HG02571 (cell line): ENCODE results near the gene CRYL1.

ENCODE experiments used
- ATAC-seq: cut with Tn5 transposase; IDR thresholded peaks from one replicate; pipeline ENCODE4 v1.9.1; 2021; ENCODE audit warnings: mild to moderate bottlenecking, moderate library complexity; ENCODE audit not compliant: unreplicated experiment

The CRYL1 gene

DNA sequence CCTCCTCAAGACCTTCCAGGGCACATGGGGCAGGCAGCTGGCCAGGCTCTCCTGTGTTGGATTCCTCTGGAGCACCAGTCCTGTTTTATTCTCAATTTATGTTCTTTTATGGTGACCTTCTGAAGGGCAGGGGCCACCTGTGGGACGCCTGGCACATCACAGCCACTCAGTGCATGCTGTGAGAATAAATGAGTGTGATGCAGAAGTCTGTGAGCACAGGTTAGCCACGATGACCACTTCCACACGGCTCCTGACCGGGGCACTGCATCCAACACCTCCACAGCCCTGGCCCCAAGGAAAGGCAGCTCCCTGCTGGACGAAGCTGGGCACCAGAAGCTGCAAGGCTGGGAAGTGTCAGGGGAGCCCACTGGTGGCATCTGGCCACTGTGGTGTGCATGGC lies 122.8 kb downstream of the CRYL1 start:
- ATAC-seq = no peak

DNA sequence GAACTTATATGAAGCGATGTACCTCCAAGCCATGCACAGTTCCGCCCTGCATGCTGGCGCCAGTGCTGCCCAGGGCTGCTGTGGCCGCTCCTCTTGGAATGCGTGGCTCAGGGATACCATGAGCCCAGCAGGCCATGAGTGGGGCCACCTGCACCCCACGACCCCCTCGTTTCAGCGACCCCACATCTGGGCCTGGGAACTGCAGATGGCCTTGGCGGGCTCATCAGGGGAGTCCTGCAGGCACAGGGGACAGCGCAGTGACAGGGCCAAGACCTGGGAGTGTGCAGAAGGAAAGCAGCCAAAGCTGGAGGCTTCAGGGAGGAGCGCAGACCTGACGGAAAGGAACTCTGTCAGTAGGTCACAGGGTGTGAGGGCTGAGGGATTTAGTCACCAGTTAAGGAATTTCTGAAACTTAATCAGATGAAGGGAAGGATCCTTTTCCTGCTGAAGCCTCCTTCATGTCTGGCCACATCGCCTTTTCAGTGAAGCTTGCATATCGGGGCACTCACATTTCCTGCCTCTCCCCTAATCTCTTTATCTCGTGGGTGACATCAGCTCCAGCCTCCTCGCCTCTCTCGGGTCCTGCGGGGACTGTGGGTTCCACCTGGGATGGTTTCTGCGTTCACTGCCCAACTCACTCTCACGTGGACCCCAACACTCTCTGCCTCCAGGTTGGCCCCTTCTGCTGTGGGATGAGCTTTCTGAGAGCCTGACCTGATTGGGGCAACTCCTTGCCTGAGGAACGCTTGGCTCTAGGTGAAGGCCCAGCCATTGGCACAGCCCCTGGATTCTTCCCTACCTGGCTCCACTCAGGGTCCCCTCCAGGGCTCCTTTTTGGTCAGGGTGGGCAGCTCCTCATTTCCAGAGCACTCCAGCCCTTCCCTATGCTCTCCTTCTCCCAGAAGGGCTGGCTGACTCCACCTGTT lies 123.5 kb downstream of the CRYL1 start:
- no peak for ATAC-seq

DNA sequence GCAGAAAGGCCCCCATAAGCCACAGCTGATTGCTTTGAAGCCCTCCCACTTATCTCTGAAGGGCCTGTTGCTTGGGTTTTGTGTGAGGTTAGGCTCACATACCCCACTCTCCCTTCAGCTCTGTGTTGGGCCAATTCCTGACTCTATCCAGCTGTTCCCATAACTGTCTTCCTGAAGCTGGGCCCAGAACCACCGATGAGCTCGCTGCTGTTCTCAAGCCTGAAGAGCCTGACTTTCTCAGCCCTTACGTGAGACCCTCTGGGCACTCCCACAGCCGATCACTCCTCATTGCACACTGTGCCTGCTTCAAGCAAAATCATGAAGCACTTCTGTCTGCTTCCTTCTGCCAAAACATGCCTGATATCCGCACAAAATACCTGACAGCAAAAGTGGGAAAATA lies 124.1 kb downstream of the CRYL1 start:
- ATAC-seq = no peak

DNA sequence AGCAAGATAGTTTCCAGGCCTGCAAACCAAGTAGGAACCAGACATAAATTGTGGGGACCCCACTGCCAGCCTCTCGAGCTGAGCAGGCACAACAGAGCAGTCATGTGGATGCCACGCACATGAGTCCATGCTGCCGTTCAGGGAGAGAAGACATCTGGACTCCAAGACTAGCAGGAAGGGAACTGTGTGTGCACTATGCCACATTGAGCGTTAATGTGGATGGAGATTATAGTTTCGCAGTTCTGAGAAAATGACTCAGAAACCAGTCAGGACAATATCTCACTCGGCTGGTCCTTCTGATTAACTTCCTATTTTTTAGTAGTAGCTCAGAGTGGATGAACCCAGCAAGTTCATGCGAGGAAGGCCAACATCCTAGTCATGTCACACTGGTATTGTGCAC lies 124.9 kb downstream of the CRYL1 start:
- no peak for ATAC-seq

DNA sequence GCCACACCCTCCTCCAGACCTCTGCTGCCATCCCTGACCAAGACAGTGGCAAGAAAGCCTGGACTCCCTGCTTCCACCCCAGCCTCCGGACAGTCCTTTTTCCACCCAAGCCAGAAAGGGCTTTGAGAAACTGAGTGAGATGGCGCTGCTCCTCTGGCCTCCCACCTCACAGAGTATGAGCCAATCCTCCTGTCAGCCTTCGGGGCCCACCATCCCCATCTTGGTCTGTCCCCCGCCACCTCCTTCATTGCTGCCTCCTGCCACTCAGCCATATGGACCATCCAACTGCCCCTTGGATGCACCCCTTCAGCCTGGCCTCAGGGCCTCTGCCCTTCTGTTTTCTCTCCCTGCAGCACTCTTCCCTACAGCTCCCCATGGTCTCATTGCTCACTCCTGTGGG lies 125.7 kb downstream of the CRYL1 start:
- no peak for ATAC-seq

DNA sequence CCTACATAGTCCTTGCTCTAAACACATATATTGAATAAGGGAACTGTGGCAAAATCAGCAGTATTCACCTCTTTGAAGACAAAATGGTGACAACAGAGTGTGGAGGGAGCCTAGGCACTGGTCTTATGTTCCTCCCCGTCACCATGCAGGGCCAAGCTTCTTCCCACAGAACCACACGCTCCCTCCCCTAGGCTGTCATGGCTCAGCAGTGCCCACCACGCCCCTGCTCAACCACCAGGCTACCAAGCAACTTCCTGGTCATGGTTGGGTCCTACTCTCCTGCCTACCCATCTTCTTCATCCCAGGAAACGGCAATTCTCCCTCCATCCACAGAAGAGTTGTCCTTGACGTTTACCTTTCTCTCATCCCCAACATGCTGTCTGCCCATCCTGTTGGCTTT lies 126.1 kb downstream of the CRYL1 start:
- no peak for ATAC-seq

DNA sequence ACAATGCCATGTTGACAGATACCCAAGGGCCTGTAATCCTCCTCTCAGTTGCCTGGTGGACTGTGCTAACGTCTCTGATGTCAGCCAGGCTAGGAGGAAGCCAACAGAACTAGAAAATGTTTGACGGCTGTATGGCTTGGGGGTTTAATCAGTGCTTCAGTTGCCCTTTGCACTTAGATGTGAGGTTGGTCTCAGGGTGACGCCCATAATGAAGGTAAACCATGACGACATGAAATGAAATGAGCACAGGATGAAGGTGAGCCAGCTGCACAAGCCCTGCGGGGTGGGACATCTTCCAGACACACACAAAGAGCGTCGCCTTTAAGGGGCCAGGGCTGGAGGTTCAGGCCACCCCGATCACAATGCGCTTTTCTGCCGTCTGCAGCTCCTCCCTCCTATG lies 127.2 kb downstream of the CRYL1 start:
- no peak for ATAC-seq

DNA sequence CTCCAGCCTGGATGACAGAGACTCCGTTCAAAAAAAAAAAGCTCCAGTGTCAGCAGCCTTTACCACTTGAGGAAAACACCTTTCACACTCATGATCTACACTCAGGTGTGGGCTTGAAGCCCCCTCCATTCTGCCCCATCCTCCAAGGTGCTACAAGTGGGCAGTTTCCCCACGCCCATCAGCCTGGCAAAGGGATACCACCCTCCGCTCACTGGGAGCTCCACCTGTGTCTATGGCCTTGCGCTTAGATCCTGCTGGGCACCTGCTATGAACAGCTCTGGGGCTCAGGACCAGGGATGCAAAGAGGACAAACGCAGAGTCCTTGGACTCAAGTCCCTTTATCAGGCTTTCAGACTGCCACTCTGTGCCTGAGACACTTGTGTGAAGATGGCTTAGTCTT lies 127.8 kb downstream of the CRYL1 start:
- ATAC-seq = no peak

DNA sequence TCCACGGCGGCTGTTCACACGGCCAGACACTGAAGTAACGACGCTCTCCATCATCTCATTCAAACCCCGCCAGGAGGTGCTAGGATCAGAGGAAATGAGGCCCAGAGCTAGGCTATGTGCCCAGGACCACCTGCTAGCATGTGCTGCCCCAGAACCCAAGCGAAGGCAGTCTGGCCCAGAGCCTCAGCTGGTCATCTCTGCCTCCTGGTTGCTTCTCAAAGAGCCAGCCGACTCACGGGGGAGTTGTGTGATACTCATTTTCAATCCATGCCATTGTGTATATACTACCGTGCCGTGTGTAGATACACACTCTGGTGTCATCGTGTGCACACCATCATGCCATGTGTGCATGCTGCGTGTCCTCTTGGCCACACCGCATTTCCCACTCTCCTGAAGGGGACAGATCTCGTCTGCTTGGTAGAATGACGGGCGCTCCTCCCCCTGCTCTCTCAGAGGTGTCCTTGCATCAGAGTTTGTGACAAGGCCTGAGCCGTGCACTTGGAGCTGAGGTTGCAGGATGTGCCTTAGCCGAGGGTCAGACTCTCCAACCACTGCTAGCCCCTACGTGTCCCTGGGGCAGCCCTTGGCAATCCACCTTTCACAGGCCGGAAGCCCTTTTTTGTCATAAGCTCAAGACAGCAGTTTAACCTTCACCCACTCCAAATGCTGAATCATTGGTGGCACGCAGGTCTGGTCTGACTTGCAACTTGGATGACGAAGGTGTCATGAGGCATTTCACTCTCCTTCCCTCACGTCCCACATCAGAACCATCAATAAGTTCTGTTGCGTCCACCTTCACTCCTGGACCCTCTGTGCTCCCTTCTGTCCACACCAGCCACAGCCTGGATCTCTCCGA lies 130.4 kb downstream of the CRYL1 start:
- ATAC-seq = no peak

DNA sequence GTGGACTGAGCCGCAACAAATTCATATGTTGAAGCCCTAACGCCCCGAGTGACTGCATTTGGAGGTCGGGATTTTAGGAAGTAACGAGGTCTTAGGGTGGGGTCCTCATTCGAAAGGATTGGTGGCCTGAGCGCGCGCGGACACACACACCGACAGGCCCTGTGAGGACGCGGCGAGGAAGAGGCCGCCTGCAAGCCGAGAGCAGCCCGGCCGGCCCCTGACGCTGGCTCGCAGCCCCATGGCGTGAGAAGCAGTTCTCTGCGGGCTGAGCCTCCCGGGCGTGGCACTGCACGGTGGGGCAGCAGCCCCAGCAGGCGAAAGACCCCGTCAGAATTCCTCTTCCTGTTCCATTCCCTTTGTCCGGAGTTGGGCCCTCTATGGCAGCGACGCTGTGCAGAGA lies 131.2 kb downstream of the CRYL1 start:
- ATAC-seq = no peak

DNA sequence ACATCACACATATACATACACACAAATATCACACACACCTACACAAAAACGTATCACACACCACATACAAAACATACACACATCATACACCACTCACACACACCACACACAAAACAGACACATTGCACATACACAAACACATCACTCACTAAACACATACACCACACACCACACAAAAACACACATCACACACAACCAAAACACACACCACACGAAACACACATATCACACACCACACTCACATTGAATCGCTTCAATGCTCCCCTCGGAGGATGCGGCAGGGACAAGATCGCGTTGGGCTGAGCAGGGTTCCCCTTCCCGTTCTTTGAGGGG lies 131.5 kb downstream of the CRYL1 start:
- ATAC-seq = no peak

DNA sequence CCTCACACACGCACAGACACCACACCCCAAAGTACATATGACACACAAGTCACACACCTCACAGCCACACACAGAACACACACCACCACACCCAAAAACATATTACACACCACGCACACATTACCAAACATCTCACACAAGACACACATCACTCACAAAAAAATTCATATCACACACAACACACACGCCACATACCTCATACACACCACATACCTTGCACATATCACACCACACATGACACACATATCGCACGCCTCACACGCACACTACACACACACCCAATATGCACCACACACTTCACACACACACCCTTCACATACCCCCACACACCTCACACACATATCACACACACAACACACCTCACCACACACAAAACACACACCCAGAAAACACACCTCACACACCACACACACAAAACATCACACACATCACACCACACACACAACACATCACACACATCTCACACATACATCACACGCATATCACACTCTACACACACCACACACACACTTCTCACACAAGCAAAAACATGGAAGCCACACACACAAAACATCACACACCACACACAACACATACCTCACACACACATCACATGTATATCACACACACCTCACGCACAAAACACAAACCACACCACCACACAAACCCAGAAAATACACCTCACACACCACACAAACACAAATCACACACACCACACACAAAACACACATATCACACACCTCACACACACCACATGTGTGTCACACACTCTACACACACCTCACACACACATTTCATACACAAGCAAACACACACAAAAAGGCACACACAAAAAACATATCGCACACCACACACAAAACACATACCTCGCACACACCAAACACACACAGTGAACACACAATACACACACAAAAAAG lies 132.1 kb downstream of the CRYL1 start:
- no peak for ATAC-seq

DNA sequence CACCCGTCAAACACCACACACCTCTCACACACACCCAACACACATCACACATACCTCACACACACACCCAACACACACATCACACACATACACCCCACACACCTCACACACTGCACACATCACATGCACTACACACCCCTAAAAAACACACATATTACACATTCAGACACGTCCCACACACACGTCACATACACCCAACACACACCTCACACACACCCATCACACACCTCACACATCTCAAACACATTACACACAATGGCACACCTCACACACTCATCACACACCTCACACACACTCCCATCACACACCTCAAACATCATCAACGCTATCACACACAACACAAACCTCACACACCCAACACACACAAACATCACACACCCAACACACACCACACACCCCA lies 133.1 kb downstream of the CRYL1 start:
- ATAC-seq = no peak

DNA sequence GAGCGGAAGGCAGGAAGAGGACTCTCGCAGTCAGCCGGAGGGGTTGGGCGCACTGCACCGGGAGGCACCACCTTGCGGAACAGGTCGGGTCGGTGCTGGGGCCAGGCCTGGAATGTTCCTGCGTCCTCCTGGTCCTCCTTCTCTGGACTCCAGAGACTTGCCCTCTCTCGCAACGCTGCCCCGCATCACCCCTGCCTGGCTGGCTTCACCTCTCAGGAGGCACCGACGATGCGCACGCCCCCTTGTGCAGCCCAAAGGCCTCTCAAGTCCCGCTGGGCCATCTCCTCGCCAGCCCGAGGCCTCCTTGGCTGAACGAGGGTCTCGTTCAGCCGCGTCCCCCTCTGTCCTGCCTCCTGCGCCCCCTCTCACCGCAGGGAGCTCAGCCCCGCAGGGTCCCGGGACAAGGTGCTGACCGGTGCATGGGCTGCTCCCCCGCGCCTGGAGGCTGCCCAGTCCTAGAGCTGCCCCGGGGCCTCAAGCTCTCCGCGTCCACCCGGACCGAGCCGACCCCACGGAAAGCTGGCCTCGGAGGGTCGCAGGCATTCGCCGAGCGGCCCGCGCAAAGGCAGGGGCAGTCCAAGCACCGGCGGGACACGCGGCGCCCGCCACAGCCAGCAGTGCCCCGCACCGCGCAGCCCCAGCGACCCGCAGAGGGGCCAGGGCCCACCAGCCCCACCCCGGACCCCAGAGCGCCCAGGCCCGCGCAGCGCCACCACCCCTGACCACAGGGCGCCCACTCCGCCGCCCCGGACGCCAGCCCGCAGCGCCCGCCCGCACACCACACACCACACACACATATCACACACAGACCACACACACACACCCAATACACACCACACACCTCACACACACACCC lies 133.8 kb downstream of the CRYL1 start:
- no peak for ATAC-seq

DNA sequence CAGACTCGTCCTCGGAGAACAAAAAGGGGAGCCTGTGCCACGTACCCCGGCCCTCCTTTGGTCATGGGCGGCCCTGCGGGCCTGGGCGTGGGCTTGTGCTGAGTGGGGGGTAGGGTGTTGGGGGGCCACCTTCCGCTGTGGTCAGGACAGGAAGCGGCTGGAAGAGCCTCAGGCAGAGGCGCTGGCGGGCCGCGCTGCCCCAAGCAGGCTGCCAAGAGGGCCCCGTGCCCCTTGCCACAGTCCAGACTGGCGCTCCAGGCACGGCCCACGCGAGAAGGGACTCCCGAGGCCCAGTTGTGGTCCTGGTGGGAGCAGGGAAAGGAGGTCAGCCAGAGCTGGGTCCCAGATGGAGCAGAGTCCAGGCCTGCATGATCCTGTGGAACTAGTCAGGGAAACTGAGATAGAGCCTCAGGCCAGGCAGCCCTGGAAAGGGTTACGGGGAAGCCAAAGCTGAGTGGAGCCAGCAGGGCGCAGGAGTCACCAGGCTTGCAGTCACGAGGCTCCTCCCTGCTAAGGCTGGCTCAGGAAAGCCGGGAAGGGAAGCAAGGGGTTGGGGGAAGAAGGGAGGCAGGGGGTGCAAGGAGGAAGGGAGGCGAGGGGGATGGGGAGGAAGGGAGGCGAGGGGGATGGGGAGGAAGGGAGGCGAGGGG lies 135.0 kb downstream of the CRYL1 start:
- ATAC-seq = no peak

DNA sequence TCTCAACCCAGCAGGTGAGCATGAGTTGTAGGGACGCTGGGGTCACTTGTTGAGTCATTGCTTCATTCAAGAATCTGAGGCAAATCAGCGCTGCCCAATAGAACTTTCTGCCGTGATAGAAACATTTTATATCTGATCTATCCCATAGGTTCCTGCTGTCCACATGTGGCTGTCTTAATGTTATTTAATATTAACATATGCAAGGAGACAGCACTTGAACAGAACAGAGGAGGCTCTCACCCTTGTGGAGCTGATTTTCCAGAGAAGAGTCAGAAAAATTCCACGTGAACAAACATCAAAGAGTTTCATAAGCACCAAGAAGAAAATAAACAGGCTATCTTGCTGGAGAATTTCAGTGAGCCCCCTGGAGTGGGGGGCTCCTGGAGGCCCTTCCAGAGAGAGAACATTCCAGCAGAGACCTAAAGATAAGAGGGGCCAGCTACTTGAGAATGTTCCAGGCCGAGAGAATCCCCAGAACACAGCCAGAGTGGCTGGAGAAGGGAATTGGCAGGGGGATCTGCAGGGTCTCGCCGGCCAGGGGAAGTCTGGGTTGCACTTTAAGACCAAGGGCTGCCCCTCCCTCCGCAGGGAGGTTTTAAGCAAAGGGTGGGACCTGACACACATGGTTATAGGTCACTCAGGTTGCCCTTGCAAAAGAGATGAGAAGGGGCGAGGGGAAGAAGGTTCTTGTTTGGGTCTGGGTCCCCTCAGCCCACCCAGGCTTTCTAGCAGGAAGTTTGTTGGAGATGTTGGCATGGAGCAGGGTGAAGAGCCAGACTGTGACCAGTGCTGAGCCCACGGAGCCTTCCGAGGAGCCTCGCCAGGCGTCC lies 135.7 kb downstream of the CRYL1 start:
- ATAC-seq = no peak

DNA sequence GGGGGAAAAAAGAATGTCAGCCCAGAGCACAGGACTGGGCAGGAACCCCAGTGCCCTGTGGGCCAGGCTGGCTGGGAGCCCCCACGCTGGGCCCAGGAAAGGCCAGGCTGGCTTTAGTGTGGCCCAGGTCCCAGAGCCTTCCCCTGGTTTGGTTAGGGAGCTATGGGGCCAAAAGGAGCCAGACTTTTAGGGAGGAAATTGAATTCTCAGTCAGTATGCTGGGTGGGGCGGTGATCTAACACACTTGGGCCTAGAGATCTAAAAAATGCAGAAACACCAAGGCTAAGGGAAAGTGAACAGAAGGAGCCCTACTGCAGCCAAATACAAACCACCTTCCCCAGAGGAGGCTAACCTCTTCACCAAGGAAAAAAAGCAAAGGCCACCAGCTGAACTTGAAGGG lies 137.5 kb downstream of the CRYL1 start:
- no peak for ATAC-seq

DNA sequence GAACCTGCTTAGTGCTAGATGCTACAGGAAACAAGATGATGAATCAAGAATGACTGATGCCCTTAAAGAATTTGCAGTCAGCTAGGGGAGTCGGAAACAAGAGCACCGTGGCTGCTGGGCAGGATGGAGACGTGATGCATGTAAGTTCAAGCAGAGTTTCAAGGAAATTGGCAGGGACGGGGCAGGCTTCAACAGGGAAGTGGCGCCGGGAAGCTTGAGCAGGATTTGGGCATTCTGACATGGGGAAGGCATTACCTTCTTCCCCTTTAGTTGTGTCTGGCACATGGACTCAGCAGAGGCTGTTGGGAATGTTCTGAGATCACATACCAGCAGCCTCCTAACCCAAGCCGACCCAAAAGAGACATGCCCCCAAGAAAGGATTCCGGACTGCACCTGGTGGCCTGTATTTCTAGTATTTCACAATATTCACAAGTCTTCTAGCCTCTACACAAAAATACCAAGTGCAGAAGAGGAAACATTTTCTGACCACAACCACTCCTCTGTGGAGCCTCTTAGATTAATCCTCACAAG lies 138.2 kb downstream of the CRYL1 start:
- no peak for ATAC-seq

DNA sequence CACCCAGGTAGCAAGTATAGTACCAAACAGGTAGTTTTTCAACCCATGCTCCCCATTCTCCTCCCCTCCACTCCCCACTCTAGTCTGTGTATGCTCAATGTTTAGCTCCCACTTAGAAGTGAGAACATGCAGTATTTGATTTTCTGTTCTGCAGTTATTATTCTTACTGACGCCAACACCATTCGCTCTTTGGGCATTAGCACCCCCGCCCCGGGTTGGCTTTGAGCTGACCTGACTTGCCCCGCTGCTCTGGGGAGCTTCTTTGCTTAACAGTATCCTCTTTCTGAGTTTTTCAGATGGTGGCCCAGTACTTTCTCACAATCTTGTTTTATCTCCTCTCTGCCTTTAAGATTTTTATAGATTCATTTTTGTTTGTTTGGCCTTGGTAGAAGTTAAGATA lies 138.7 kb downstream of the CRYL1 start:
- ATAC-seq = no peak
